Cortex of kidney (tissue), 1 donor: ENCODE measurements around the gene GOSR1.
"Not testable (repeated sequence)": the region's sequence is repeated elsewhere in the genome, so short reads cannot be mapped to it uniquely, and the experiment has no call there.

Experiments
- DNase-seq: peaks from one replicate; lab custom pipeline; 2025; lab: John Stamatoyannopoulos, UW

GOSR1 gene

DNA sequence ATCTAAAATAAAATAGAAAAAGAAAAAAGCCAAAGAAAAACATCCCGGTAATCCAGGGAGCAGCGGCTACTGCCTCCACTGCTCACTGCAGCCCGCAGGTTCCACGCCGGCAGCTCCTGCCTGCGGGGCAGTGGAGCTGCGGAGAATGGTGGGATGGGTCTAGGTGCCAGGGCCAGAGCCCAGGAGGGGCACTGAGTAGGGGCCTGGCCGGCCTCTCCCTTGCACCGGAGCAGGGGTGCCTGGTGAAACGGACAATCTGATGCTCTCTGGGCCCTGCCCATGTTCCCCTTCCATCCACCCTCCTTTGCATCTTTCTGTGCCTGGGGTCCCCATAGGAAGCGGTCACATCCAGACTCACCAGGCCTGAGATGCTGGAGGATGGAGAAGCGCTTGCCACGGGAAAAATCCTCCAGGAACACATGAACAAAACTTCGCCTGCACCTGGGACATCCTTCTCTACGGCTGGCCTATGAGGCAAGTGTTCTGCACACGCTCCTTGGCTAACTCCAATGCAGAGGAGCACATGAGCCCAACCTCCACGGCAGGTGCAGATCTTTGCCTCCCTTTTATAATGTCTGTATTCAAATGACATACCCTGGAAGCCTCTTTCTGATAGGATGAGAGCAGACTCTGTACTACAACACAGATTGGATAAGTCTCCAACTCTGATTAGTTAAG is 98.6 kb downstream of the GOSR1 start:
- DNase-seq: not testable (repeated sequence)

DNA sequence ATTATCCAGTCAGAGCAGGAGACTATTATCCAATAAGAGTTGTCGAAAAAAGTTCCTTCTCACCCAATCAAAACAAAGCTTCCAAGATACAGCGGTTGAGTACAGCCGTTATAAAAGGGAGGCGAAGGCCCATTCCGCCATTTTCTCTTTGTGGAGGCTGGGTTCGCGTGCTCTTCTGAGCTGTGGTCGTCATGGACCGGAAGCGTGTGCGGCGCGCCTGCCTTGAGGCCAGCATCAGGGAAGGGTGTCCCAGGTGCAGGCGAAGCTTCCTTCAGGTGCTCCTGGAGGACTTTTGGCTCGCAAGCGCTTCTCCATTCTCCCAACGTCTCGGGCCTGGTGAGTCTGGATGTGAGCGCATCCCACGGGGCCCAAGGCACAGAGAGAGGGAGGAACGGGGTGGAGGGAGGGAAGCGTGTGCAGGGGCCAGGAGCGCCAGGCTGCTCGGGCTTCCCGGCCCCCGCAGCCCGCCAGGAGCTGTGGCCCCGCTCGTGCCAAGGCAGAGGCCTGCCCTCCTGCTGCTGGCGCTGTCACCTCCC is 99.2 kb downstream of the GOSR1 start:
- no peak for DNase-seq
